GOT3 (cell line): ENCODE results near the gene METTL24.
"Not testable (repeated sequence)": the region's sequence is repeated elsewhere in the genome, so short reads cannot be mapped to it uniquely, and the experiment has no call there.

Source experiments
- DNase-seq: peaks from one replicate; lab custom pipeline; 2025; ENCODE audit warnings: mixed read lengths; lab: John Stamatoyannopoulos, UW

METTL24 gene

DNA sequence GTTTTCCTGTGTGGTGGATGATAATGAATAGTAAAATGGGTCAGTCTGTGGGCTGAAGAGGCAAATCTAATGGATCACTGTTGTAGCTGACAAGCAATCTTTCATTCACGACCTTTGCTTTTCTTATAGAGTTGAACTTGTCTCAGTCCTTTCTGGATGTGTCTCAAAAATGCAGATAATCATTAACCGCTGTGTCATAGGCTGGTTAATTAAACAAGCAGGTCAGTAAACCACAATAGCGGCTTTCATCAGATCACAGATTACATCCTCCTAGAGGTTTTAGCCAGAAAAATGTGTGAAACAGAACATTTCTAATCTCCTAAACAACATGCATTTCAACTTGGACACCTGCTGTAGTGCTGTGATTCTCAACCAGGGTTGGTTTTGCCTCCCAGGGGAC, 2.5 kb upstream of the METTL24 start:
- DNase-seq, result no peak

DNA sequence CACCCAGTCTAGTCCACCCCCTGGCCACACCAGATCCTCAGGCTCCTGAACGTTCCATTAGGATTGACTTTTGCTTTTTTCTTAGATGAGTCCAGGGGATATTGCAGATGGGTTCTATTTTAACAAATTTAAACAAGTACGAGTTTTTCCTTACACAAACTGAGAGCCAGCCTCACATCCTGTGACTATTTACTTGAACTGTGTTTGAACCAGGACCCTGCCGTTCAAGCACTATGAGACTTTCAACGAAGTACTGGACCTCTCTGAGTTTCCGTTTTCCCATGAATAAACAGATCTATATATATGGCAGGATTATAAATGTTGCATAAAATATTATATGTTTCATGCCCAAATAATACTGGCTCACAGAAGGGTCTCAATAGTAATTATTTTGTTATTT, 1.4 kb upstream of the METTL24 start:
- no peak for DNase-seq

DNA sequence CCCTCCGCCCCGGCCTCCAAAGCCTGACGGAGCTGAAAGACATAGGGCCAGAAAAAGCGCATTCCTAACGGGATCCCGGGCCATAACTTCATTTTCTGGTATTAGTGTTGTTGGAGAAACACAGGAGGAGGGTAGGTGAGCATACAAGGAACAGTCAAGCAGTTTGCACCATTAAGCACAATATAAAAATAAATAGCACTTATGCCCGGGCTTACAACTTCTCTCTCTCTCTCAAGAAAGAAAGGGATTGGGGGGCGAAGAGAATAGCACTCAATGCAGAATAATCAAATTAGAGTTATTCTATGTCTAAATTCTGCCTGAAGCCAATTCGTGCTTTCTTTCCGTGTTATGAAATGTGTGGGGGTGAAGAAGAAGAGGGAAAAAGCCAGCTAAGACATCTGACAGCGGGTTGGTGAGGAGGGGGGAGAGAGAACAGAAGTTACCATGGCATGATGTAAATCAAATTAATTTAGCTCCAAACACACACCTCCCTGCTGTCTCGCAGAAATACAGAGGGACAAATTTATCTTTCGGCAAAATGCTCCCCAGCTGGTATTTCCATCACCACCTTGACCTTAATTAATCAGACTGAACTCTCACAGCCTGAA, 508 bp upstream of the METTL24 start:
- DNase-seq, result no peak

DNA sequence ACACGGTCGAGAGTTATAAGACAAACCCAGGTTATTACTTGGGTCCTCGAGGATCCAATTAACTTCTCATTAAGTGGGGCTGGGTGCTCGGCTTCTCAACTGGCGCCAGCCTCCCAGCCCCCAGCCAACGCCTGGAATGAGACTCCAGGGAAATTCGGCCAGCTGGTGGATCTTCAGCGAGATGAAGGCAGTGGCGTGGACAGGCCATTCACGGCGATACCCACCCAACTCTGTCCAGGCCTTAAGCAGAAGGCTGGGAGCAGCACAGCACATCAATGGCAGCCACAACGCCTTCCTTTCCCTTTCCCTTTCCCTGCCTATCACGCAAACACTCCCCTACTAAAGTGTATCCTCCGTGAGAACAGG, 868 bp downstream of the METTL24 start:
- DNase-seq, result no peak

DNA sequence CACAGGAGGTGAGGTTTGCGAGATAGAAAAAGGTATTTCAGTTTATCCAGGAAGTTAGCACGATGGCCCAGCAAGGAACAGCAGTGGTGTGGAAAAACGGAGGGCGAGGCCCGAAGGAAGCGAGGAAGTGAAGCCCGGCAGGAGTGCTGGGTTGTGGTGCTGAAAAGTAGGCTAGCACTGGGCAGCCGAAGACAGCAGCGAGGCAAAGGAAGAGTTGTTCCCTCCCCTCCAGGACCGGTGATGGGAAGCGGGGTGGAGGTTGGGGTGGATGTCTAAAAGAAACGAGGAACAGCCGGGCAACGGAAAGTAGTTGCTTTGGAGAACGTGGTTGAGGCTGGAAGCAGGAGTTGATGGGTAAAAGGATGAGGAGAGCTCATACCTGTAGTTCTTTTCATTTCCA, 1.4 kb downstream of the METTL24 start:
- no peak for DNase-seq

DNA sequence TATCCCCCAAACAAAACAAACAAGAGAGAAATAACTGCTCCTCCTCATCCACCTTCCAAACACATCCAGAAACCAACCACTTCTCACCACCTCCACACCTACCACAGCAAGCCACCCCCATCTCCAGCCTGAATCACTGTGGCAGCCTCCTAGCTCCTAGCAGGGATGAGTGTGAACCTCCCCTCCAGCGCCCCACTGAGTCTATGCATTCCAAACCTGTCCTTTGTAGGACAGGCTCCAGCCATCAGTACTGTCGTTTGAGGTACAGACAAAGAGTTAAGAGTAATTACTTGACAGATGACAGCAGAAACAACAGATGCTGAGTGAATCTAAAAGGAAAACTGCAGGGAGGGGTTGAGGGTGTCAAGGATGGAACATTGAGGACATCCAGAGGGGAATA, 2.4 kb downstream of the METTL24 start:
- DNase-seq, result no peak

DNA sequence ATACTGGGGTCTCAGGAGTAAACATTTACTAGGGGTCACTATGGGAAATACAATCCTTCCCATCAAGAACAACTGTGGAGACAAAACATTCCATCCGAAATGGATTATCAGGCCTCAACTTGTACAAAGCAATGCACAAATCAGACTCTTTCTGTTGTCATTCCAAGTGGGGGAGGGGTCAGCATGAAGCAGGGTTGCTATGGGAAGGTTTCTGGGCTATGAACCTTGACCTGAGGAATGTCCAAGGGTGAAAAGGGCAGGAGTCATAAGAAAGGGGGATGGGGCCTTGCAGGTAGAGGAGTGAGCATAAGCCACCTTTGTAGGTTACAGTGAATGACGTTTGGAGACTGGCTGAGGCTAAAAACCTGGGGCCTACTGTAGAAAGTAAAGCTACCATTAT, 3.1 kb downstream of the METTL24 start:
- DNase-seq, result no peak

DNA sequence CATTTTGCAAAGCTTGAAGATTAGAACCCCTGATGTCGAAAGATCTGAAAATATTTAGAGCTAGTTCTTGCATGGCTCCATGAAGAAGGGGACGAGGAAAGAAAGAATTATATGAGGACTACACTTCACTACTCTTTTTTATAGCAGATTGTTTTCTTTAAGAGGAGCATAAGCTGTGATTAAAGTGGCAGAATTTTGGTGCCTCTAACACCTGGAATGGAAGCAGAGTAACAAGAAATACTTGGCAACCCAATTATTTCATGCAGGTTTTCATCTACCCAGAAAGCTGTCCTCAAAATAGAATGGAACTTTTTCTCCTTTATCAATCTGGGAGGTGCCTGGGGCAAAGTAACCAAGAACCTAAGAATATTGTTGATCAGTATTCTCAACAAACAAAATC, 4.0 kb downstream of the METTL24 start:
- DNase-seq, result no peak

DNA sequence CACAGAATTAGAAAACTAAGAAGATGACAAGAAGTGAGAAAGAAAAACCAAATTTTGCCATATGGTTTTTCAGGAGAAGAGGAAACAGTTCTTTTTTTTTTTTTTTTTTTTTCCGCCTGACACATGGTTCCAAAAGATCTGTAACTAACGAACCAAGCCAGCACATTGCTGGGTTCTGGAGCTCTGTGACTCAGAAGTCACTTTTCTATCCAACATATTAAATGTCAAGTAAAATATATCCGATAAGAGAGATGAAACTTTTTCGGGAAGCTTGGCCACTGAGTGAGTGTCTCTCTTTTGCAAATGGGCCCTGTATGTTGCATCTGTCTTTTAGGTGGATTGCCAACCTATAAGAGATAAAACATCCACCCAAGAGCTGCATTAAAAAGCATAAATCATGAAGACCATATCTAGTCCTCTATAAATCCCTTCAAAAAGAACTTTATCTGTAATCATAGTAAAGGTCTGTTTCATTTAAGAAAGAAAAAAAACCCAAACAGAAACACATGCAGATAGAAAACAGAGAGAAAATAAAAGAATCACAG, 4.6 kb downstream of the METTL24 start:
- no peak for DNase-seq

DNA sequence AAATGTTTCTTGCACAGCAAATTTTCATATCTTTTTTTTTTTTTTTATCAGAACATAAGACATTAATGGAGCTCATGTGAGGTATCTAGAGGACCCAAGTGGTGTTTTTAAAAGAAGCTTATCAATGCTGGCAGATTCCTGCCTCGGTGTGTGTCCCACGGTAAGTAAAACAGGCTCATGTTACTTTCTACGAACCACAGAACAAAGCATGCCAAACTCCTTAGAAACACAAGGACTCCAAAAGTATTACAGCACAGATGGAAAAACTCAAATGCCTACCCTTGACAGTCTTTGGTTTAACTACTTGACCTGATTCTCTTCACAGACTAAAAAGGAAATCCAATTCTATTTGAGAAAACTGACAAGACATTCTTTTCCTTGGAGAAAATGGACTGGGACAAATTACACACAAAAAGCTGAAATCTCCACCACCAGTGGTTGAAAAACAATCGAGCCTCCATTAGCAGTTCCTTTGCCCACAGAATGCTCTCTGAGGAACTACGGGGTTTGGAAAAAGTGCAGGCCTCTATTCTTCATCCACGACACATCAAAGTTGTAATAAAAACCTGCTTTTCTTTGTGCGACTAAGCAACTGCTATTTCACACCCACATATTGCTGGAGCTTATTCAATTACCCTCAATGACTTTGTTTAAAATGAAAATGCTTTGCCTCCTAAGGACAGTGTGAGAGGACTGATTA, 5.4 kb downstream of the METTL24 start:
- DNase-seq, result no peak

DNA sequence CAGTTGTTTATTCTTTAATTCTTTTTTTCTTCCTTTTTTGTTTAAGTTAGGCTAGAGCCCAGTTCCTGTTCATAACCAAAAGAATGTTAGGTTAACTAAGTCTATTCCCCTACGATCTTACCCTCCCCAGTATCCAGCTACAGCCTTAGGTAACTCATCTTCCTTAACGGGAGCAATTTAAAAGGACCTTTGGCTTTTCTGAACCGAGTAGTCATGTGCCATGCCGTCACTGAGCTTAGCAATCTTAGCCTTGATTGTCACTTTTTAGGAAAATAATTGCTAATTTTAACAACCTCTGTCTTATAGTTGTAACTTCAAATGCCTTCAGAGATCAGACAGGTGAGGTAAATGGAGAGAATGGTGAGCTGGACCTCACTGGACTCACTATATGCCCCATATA, 6.2 kb downstream of the METTL24 start:
- DNase-seq, result no peak

DNA sequence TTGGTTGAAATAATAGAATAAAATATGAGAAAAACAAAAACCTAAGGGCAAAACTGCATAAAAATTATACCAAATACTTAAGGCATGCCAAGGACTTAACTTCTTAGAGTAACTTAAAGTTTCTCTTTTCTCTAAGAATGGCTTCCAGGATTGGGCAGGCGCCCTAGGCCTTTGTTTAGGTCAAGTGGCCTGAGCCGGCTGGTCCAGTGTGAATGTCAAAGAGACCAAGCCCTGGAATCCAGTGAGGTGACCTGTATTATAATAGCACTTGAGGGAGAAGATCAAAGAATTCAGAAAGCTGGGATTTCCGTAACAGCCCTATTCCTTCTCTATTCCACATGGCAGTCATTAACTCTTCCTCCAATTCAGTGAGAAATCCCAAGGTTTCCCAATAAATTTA, 6.6 kb downstream of the METTL24 start:
- DNase-seq, result no peak

DNA sequence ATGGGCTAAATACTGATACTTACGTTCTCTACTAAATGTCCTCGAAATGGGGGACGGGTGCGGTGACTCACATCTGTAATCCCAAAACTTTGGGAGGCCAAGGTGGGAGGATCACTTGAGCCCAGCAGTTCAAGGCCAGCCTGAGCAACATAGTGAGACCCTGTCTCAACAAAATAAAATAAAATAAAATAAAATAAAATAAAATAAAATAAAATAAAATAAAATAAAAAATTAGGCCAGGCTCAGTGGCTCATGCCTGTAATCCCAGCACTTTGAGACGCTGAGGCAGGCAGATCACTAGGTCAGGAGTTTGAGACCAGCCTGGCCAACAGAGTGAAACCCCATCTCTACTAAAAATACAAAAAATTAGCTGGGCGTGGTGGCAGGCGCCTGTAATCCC, 7.6 kb downstream of the METTL24 start:
- DNase-seq, result not testable (repeated sequence)

DNA sequence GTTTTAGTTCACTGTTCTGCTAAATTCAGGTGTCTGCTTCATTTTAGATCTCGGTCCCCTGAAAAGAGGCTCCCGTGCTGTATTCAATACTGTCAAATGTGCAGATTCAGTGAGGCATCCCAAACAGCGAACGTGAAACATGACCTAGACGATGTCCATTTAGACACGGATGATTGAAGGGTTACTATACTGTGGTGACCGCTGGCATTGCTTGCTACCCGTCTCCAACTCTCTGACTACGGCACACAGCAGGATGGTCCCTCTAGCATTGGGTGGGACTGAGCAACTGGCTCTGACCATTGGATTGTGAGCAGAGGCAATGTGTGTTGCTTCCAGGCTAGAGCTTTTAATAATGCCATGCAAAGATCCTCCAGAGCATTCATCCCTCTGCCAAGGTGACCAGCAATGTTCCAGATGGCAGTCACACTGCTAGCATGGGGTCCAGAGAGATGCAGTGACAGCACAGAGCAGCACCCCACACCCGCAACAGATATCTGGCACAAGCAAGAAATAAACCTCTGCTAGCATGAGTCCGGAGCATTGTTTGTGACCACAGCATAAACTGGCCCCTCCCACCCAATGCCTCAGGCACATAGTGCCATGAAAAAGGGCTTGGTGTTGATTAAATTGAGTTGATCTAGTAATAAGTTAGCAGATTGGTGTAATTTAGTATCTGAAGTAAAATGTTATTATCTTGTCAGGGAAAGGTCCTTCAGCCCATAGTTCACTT, 9.0 kb downstream of the METTL24 start:
- no peak for DNase-seq

DNA sequence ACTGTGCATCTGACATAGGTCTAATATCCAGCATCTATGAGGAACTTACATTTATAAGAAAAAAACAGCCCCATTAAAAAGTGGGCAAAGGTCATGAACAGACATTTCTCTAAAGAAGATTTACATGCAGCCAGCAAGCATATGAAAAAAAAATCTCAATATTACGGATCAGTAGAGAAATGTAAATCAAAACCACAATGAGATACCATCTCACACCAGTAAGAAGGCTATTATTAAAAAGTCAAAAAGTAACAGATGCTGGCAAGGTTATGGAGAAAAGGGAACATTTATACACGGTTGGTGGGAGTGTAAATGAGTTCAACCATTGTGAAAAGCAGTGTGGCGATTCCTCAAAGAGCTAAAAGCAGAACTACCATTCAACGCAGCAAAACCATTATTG, 13.1 kb downstream of the METTL24 start:
- DNase-seq, result no peak

DNA sequence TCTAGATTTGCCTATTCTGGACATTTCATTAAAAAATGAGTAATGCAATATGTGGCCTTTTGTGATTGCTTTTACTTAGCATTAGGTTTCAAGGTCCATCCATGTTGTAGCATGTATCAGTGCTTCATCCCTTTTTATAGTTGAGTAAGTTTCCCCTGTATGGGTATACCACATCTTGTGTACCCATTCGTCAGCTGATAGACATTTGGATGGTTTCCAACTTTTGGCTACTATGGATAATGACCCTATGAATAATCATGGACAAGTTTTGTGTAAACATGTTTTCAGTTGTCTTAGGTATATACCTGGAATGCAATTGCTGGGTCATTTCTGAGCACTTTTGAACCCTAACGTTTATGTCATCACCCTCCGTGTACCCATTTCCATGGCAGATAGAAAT, 15.4 kb downstream of the METTL24 start:
- DNase-seq, result no peak

DNA sequence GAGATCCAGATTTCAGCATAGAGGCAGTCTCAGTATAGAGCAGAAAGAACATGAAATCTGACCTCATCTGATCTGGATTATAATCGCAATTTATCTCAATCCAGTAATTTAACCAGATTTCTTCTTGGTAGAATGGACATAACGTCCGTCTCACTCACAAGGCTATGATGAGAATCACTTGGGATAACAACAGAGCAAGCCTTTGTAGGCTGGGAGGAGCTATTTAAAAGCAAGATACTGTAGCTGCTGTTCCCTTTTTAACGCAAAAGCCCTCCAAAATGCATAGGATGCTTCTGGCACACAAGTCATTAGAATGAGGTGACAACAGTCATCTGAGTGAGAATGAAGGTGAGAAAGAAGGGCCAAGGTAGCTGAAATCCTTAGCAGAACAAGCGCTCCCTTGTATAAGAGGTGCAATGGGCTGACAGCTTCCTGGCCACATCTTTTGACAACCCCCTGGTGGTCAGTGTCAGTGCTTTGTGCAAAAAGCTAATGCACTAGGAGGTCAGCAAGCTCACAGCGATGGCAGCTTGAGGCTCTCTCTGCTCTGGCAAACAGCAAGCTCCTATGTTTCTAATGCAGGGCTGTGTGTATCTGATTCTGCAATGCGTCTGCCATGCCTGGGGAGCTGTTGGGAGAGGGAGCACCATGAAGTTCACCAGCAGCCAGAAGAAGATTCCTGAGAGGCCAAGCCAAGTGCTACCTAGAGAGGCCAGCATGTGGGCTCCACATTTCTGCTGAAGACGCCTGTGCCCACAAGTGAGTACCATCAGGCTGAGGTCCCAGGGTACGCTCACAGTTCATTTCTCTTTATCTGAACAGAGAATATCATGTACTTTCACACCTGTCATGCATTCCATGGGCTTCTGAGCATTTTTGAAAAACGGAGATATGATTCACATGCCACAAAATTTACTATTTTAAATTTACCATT, 16.2 kb downstream of the METTL24 start:
- no peak for DNase-seq

DNA sequence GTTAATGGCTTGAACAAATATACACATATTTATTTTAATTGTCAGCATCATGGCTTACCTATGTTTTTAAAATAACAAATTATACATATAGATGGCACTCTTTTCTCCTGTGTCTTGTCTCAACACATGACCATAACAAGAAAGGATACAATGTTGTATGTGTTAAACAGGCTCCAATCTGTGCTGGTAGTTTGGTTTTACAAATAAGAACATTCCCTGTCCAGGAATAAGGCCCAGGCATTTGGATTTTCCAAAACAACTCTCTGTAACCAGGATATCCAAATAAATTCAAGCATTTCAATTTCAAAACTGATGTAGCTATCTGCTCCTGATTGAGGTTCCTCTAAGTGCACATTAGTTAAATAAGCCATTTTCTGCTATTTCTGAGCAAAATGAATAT, 17.1 kb downstream of the METTL24 start:
- DNase-seq, result no peak

DNA sequence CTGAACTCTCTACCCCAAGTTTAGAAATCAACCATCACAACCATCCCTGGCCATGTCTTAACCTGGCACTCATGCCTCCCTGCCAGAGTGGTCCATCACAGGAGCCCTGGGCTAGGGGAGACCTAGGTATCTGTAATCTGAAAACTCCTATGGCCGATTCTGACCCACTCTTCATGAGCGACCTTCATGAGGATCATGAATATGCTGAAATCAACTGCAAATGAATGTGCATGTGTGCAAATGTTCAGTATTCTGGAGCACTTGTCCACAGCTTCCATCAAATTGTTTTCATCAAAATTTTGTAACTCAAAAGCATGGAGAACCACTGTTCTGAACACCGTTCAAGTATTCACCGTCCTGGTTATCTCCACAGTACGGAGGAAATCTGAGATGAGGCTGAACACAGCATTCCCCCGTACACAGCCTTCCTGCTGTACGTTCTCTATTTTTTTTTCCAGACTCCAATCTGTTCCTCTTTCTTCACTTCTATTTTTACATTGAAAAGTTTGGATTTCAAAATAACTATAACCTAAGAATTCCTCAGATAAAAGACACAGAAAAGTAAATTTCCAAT, 17.7 kb downstream of the METTL24 start:
- no peak for DNase-seq

DNA sequence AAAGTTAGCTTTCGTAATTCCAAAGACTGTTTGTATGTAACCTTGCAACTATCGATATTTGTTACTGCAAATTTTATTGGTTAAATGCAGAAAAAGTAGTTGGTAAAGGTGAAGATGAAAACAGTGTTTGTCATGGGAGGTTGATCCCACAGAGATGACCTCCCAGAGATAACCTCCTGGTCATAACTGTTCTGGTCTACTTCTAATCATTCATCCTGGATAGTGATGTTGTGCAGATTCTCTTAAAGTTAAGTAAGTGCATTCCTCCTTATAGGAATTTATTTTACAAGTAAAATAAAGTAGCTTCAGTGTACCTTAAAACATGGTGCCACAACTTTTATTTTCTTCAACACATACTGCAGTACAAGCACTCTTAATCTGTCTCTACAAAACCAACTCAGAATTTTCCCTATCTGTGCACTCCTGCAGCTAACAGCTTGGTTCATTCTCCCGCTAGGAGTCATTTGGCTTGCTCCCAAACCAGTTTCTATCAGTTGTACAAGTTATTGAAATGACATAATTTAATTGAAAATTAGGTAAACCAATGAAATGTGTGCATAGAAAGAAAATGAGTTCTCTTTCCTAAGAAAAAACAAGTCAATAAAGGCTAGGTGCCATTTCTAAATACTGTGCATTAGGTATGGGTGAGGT, 19.2 kb downstream of the METTL24 start:
- no peak for DNase-seq

DNA sequence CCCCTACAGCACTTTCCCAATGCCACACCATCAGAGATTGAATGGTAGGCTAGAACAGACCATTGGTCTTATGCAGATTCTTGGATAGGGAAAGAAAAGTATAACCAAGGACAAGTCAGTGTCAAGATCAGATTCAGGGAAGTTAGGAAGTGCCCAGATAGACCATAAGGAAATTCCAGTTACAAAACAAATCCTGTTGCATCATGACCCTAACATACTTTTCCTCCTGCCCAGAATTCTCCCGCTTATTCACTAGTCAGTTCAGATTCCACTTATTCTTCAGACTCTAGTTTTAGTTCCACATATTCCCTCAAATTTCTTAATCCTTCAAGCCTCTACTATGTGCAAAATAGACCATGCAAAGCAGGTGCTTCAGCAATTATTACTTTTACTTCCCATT, 20.7 kb downstream of the METTL24 start:
- DNase-seq, result no peak
